Measurements from ENCODE around the gene PIP5K1C. TPM values are rescaled to one million over a fixed set of nuclear protein-coding genes. Genes with fewer than 3 reads are reported as not detected.

The PIP5K1C gene
- total RNA-seq, 1 experiment from 2014 or later = 23.6 TPM

DNA sequence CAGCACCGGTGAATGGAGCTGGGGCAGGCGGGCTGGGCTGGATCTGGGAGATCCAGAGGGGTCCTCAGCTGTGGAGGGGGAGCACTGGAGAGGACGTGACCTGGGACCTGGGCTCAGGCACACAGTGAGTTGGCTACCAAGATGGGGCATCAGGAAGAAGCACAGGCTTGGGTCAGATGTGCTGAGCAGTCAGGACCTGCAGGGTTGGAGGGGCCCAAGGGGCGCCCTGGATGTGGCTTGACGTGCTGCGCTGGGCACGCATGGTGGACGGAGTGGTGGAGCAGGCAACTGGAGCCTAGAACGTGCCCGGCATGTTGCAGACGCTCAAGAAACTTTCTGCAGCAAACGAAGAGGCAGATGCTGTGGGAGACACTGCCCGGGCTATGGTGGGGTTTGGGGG is 20.7 kb downstream of the PIP5K1C start:
- no TSS peak for BruUV-seq (replicated peaks)
- intact Hi-C loops (cut with micrococcal nuclease; ENCODE audit: unreplicated experiment) = no loop called here
- CTCF ChIA-PET = no interaction called here
- Mint-ChIP-seq H3K36me3 (ENCODE audit: insufficient read depth, unreplicated experiment) (peaks cover 11% of the 10 kb centered on the region), H3K27me3 (ENCODE audit: unreplicated experiment) (no peaks in the 10 kb centered on the region), H3K9me3 (ENCODE audit: low read depth, unreplicated experiment) (no peaks in the 10 kb centered on the region), H3K4me3 (ENCODE audit: low read depth, unreplicated experiment) (no peak overlapping the region), H3K4me1 (ENCODE audit: low read depth, unreplicated experiment) (no peaks in the 10 kb centered on the region), H3K27ac (ENCODE audit: unreplicated experiment) (no peak overlapping the region)
- DNase-seq = no peak
- TF ChIP-seq, protein P1, sequence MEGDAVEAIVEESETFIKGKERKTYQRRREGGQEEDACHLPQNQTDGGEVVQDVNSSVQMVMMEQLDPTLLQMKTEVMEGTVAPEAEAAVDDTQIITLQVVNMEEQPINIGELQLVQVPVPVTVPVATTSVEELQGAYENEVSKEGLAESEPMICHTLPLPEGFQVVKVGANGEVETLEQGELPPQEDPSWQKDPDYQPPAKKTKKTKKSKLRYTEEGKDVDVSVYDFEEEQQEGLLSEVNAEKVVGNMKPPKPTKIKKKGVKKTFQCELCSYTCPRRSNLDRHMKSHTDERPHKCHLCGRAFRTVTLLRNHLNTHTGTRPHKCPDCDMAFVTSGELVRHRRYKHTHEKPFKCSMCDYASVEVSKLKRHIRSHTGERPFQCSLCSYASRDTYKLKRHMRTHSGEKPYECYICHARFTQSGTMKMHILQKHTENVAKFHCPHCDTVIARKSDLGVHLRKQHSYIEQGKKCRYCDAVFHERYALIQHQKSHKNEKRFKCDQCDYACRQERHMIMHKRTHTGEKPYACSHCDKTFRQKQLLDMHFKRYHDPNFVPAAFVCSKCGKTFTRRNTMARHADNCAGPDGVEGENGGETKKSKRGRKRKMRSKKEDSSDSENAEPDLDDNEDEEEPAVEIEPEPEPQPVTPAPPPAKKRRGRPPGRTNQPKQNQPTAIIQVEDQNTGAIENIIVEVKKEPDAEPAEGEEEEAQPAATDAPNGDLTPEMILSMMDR (IDR thresholded peaks at IDR 0.05; ENCODE audit: unreplicated experiment) = no peak

DNA sequence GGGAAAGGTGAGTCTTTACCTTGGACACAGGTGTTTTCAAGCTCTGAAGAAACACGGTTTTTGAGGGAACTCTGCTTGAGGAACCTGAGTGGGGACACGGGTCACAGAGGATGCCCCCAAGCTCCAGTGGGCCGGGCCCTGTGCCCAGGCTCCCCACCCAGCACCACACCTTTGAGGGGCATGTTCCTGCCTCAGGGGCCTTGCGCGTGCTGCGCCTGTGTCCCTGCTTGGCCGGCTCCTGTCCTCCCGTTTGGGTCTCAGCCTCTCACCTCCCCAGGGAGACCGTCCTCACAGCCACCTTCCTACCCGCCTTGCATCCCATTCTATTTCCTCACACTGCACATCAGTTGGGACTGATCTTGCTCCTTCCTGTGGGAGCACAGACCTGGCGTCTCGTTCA is 21.1 kb downstream of the PIP5K1C start:
- TF ChIP-seq, protein P1 (IDR thresholded peaks at IDR 0.05; ENCODE audit: unreplicated experiment) = no peak
- no peak for DNase-seq
- Mint-ChIP-seq H3K4me3 (ENCODE audit: low read depth, unreplicated experiment) (no peak overlapping the region), H3K36me3 (ENCODE audit: insufficient read depth, unreplicated experiment) (peaks cover 11% of the 10 kb centered on the region), H3K27ac (ENCODE audit: unreplicated experiment) (no peak overlapping the region), H3K4me1 (ENCODE audit: low read depth, unreplicated experiment) (no peaks in the 10 kb centered on the region), H3K9me3 (ENCODE audit: low read depth, unreplicated experiment) (no peaks in the 10 kb centered on the region), H3K27me3 (ENCODE audit: unreplicated experiment) (no peaks in the 10 kb centered on the region)
- no TSS peak for BruUV-seq (replicated peaks)
- intact Hi-C loops (cut with micrococcal nuclease; ENCODE audit: unreplicated experiment) = no loop called here
- CTCF ChIA-PET = no interaction called here

DNA sequence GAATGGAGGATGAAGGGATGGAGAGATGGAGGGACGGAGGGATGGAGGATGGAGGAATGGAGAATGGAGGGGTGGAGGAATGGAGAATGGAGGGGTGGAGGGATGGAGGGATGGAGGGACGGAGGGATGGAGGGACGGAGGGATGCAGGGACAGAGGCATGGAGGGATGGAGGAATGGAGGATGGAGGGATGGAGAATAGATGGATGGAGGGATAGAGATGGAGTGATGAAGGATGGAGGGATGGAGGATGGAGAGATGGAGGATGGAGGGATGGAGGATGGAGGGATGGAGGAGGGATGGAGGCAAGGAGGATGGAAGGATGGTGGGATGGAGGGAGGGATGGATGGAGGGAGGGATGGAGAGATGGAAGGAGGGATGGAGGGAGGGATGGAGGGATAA is 22.1 kb downstream of the PIP5K1C start:
- peaks cover 11% of the 10 kb centered on the region for H3K36me3 Mint-ChIP-seq (ENCODE audit: insufficient read depth, unreplicated experiment)
- no TSS peak for BruUV-seq (replicated peaks)
- no peak for DNase-seq
- H3K4me3 Mint-ChIP-seq (ENCODE audit: low read depth, unreplicated experiment) = no peak overlapping the region
- no peaks in the 10 kb centered on the region for H3K9me3 Mint-ChIP-seq (ENCODE audit: low read depth, unreplicated experiment)
- intact Hi-C loops (cut with micrococcal nuclease; ENCODE audit: unreplicated experiment) = no loop called here
- no peaks in the 10 kb centered on the region for H3K4me1 Mint-ChIP-seq (ENCODE audit: low read depth, unreplicated experiment)
- CTCF ChIA-PET = no interaction called here
- TF ChIP-seq, protein P1 (IDR thresholded peaks at IDR 0.05; ENCODE audit: unreplicated experiment) = no peak
- H3K27me3 Mint-ChIP-seq (ENCODE audit: unreplicated experiment) = no peaks in the 10 kb centered on the region
- no peak overlapping the region for H3K27ac Mint-ChIP-seq (ENCODE audit: unreplicated experiment)

DNA sequence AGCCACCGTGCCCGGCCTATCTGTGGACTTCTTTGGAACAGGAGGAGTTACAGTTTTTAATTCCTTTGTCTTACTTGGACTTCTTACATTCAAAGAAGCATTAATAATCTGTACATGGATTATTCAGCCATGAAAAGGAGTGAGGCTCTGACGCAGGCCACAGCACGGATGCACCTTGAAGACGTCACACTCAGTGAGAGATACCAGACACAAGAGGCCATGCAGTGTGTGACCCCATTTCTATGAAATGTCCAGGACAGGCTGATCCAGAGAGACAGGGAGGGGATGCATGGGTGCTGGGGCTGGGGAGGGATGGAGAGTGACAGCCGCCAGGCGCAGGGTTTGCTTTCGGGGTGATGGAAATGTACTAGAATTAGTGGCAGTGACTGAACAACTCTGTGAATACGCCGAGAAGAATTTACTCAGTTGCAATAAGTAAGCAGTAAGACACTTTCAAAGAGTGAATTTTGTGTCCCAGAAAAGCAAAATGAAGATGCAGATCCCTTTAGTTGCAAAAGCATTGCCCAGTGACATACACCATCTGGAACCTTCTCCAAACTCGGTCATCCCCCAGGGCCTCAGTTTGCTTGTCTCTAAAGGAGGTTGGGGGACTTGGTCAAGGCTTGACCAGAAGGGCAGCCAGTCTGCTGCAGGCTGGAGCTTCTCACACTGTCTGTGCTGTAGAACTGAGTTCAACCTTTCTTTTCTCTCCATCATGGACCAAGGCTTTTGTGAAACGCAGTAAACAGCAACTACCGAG is 25.3 kb downstream of the PIP5K1C start:
- H3K27me3 Mint-ChIP-seq (ENCODE audit: unreplicated experiment) = no peaks in the 10 kb centered on the region
- CTCF ChIA-PET = no interaction called here
- BruUV-seq (replicated peaks) = no TSS peak

More for the DNA sequence above, 25.3 kb downstream of the PIP5K1C start:
- Mint-ChIP-seq H3K36me3 (ENCODE audit: insufficient read depth, unreplicated experiment) (peaks cover 5% of the 10 kb centered on the region), H3K4me1 (ENCODE audit: low read depth, unreplicated experiment) (no peaks in the 10 kb centered on the region), H3K27ac (ENCODE audit: unreplicated experiment) (no peak overlapping the region), H3K9me3 (ENCODE audit: low read depth, unreplicated experiment) (no peaks in the 10 kb centered on the region), H3K4me3 (ENCODE audit: low read depth, unreplicated experiment) (no peak overlapping the region)
- DNase-seq = no peak
- TF ChIP-seq, protein P1 (IDR thresholded peaks at IDR 0.05; ENCODE audit: unreplicated experiment) = no peak
- intact Hi-C loops (cut with micrococcal nuclease; ENCODE audit: unreplicated experiment) = no loop called here
